ENCODE measurements around the gene DIP2C.
"Not testable (repeated sequence)": the region's sequence is repeated elsewhere in the genome, so short reads cannot be mapped to it uniquely, and the experiment has no call there.

Gene DIP2C

GRCh38 chr10:693506-693905 lies 4.0 kb upstream of the DIP2C start:
- DNase-seq: no peak

- no peak for DNase-seq
These were observed 3.3 kb upstream of the DIP2C start for GRCh38 chr10:692682-693351.

GRCh38 chr10:691216-691615 lies 1.7 kb upstream of the DIP2C start:
- no peak for DNase-seq

- no peak for DNase-seq
These were observed 1.1 kb upstream of the DIP2C start for GRCh38 chr10:690372-691161.

GRCh38 chr10:689121-689451 lies 382 bp downstream of the DIP2C start:
- no peak for DNase-seq

GRCh38 chr10:688312-689120 lies 952 bp downstream of the DIP2C start:
- no peak for DNase-seq

GRCh38 chr10:687583-688311 lies 1.7 kb downstream of the DIP2C start:
- no peak for DNase-seq

GRCh38 chr10:686155-686931 lies 3.1 kb downstream of the DIP2C start:
- no peak for DNase-seq

GRCh38 chr10:685613-686012 lies 3.9 kb downstream of the DIP2C start:
- no peak for DNase-seq

GRCh38 chr10:683448-684071 lies 5.9 kb downstream of the DIP2C start:
- no peak for DNase-seq

GRCh38 chr10:682931-683447 lies 6.5 kb downstream of the DIP2C start:
- no peak for DNase-seq

- DNase-seq: no peak
These were observed 7.7 kb downstream of the DIP2C start for GRCh38 chr10:681670-682318.

- DNase-seq: no peak
These were observed 8.7 kb downstream of the DIP2C start for GRCh38 chr10:680745-681144.

GRCh38 chr10:680146-680545 lies 9.3 kb downstream of the DIP2C start:
- DNase-seq: no peak

GRCh38 chr10:679556-679955 lies 9.9 kb downstream of the DIP2C start:
- no peak for DNase-seq

GRCh38 chr10:678662-679005 lies 10.8 kb downstream of the DIP2C start:
- not testable (repeated sequence) for DNase-seq

- no peak for DNase-seq
These were observed 11.5 kb downstream of the DIP2C start for GRCh38 chr10:677750-678661.

GRCh38 chr10:677038-677437 lies 12.4 kb downstream of the DIP2C start:
- no peak for DNase-seq

GRCh38 chr10:676178-676577 lies 13.3 kb downstream of the DIP2C start:
- DNase-seq: no peak

GRCh38 chr10:675532-675931 lies 13.9 kb downstream of the DIP2C start:
- no peak for DNase-seq

Data from GOT3 (cell line).